ENCODE results near the gene MLKL. TPM values are rescaled to one million over a fixed set of nuclear protein-coding genes. Genes with fewer than 3 reads are reported as not detected.

The MLKL gene
- 2.2 TPM for polyA plus RNA-seq (2013, experiment 1 of 2; ENCODE audit: insufficient read length)
- polyA plus RNA-seq (2013, experiment 2 of 2; ENCODE audit: insufficient read length): 1.6 TPM

GRCh38 chr16:74700438-74701225, at the start of gene MLKL:
MLKL (minus strand) TSS chr16:74700862; CDS start chr16:74695757, 5,105 bp downstream.
- peak; percentile 29 for DNase-seq

- peak; percentile 58 for DNase-seq
These were observed 48.8 kb upstream of the MLKL start for GRCh38 chr16:74749291-74750055.

- DNase-seq: no peak
These were observed 48.0 kb upstream of the MLKL start for GRCh38 chr16:74748616-74749026.

GRCh38 chr16:74747716-74748615, 47.3 kb upstream of the MLKL start:
- no peak for DNase-seq

- no peak for DNase-seq
These were observed 45.3 kb upstream of the MLKL start for GRCh38 chr16:74745926-74746325.

- DNase-seq: no peak
These were observed 44.5 kb upstream of the MLKL start for GRCh38 chr16:74745109-74745615.

GRCh38 chr16:74744566-74744965, 43.9 kb upstream of the MLKL start:
- no peak for DNase-seq

GRCh38 chr16:74743668-74744299, 43.1 kb upstream of the MLKL start:
- peak; percentile 22 for DNase-seq

GRCh38 chr16:74743045-74743667, 42.5 kb upstream of the MLKL start:
- DNase-seq: no peak

GRCh38 chr16:74742051-74742481, 41.4 kb upstream of the MLKL start:
- DNase-seq: no peak

- no peak for DNase-seq
These were observed 40.2 kb upstream of the MLKL start for GRCh38 chr16:74740795-74741304.

- DNase-seq: no peak
These were observed 38.6 kb upstream of the MLKL start for GRCh38 chr16:74739275-74739674.

GRCh38 chr16:74738816-74739215, 38.2 kb upstream of the MLKL start:
- DNase-seq: no peak

GRCh38 chr16:74738113-74738541, 37.5 kb upstream of the MLKL start:
- no peak for DNase-seq

- DNase-seq: no peak
These were observed 36.9 kb upstream of the MLKL start for GRCh38 chr16:74737521-74737920.

- no peak for DNase-seq
These were observed 36.0 kb upstream of the MLKL start for GRCh38 chr16:74736531-74737157.

GRCh38 chr16:74735554-74735953, 34.9 kb upstream of the MLKL start:
- DNase-seq: no peak

- no peak for DNase-seq
These were observed 34.4 kb upstream of the MLKL start for GRCh38 chr16:74735162-74735452.

- no peak for DNase-seq
These were observed 33.9 kb upstream of the MLKL start for GRCh38 chr16:74734361-74735161.

Measured in fibroblast of skin of scalp (primary cell).